ENCODE results near the gene BPI.

DNA sequence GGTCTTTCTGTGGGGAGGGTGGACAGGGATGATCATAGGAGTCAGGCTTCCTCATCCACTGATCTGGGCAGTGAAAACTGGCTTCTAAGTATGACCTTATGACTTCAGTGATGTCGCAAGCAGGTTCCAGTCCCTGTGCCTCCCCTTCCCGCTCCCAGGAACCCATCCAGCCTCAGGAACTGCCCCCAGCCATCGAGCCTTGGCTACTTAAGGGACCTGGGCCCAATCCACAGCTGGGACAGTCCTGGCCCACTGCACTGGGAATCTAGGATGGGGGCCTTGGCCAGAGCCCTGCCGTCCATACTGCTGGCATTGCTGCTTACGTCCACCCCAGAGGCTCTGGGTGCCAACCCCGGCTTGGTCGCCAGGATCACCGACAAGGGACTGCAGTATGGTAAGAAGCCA, 42.3 kb downstream of the BPI start, which contains the start of gene LBP:
- TF ChIP-seq, protein P1, sequence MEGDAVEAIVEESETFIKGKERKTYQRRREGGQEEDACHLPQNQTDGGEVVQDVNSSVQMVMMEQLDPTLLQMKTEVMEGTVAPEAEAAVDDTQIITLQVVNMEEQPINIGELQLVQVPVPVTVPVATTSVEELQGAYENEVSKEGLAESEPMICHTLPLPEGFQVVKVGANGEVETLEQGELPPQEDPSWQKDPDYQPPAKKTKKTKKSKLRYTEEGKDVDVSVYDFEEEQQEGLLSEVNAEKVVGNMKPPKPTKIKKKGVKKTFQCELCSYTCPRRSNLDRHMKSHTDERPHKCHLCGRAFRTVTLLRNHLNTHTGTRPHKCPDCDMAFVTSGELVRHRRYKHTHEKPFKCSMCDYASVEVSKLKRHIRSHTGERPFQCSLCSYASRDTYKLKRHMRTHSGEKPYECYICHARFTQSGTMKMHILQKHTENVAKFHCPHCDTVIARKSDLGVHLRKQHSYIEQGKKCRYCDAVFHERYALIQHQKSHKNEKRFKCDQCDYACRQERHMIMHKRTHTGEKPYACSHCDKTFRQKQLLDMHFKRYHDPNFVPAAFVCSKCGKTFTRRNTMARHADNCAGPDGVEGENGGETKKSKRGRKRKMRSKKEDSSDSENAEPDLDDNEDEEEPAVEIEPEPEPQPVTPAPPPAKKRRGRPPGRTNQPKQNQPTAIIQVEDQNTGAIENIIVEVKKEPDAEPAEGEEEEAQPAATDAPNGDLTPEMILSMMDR (IDR thresholded peaks at IDR 0.05): no peak
- no peak for TF ChIP-seq POLR2A (IDR thresholded peaks at IDR 0.05)
